Glomerular visceral epithelial cell (primary cell): Measurements from ENCODE around the gene NDC1.

Experiments used
- DNase-seq: peaks from one replicate; pipeline ENCODE4 v3.0.0-alpha.2; 2016; ENCODE audit errors: extremely low spot score

Gene NDC1

DNA sequence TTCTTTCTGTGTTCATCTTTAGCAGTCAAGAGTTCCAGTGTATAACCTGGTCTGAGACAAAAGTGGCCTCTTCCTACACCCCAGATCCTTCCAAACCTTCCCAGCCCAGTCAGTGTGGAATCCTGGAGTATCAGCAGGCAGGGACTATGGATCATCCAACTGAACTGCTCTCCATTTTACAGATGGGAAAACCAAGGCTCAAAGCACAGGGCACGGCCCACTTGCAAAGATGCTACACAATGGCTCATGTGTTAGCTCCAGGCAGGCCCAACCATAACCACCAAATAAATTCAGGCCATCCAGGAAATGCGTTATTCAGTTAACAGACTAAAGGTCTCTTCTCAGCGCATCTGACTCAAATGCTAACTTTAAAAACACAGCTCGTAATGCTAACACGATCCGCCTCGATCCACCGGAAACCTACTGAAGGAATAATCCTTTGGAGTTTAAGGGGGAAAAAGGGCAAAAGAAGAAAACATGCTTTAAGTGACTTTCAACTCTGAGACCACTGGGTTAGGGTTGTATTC, 106.3 kb downstream of the NDC1 start:
- DNase-seq: peak; percentile 65

DNA sequence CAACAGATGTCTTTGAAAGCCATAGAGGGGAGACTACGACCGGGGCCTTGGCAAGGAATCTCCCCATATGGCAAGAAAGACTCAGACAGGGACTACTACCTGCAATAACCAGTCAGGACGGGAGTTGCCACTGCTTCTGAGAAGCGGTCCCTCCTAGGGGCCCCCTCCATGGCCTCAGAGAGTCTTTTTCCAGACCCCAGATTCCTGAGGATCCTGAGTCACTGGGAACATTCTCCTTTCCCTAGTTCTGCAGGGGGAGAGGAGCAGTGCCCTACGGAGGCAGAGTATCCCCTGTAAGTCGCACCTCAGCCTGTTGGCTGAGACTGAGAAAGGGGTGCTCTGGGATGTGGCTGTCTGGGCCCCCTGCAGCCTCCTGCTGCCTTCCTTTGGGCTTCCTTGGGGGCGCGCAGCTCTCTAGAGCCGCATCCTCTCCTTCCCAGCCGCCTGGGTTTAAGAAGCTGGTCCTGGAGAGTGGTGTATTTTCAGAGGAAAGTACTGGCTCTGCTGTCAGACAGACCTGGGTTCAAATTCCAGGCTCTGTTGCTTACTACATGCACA, 107.0 kb downstream of the NDC1 start:
- DNase-seq: peak; percentile 30

DNA sequence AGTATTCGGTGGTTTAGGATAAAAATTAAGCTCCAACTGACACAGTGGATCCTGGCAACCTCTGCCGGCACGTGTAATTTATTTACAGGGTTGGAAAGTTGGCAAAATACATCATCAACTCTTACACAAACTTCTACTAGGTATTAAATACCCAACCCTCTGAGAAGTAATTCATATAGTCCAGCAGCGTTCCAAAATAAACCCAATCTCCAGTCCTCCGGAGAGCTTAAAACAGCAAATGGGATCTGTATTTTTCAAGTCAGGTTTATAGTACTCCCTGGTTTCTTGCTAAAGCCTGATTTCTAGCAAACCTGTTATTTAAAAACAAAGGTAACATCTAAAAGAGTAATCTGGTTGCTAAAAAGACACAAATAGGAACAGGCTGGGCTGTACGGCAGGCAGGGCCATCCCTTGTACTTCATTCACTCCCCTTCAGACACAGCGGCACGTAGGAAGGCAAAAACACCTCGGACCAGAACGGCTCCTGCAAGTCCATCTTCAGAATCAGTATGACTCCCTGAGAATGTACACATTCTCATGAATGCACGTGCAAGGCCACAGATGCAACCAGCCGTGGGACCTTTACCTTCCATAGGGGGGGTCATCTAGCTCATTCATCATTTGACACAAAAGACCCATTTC, 107.8 kb downstream of the NDC1 start:
- DNase-seq: peak; percentile 54

DNA sequence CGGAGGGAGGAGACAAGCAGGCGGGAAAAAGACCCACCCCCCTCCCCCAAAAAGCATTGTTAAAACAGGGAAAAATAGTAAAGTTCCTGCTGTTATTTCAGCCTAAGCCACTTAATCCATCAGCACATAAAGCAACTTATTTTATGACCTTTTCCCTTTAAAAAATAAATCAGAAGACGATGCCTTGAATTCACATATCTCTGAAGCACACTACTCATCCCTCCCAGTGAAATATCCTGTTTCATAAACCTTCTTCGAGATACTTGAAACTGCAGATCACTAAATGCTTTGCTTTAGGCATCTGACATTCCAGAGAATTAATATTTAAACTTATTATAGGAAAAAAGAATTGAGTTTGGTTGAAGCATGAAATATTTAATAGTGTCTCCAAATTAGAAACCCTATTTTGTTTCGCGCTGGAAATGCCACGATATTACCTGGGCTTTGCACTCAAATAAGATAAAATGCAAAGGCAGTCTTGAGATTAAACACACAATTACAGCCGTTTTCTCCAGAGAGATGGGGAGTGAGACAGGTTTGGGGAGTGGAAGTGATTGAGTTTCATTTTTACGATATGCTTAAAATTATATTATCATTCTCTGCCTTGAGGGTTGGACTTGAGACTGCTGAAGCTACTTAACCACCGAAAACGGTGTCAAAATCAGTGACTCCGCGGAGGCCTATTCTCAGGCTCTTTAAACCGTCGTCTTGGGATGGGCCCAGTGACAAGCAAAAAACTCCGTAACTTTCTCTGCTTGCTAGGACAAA, 108.5 kb downstream of the NDC1 start:
- peak; percentile 15 for DNase-seq

DNA sequence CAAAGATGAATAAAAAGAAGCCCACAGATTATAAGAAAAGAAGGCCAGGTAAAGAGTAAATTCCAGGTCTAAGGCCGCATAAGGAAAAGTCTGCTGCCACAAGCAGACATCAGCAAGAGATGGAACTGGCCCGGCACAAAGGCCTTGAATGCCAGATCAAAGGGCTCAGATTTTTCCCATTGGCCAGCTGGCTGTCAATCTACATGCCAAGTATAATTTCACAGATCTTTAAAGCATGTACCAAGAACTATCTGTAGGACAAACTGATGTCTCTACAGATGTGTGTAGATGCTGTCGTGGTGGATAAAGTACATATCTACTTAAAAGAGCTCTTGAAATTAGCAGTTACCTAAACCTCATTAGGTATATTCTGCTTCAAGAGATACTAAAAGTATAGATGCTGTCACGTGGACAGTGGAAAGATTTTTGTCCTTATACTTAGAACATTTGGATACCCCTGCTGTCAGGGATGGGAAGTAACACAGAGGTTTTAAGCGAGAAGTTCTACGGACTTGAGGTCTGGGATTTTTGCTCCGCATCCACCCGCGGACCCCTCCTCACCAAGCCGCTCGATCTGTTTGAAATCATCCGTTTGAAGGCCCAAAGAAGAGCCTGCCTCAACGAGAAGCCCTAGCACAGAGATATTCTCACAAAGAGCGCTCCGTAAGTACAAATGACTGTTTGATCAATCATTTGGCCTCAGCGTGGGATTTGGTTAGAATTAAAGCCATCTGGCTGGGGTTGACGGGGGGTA, 109.2 kb downstream of the NDC1 start:
- DNase-seq: no peak

DNA sequence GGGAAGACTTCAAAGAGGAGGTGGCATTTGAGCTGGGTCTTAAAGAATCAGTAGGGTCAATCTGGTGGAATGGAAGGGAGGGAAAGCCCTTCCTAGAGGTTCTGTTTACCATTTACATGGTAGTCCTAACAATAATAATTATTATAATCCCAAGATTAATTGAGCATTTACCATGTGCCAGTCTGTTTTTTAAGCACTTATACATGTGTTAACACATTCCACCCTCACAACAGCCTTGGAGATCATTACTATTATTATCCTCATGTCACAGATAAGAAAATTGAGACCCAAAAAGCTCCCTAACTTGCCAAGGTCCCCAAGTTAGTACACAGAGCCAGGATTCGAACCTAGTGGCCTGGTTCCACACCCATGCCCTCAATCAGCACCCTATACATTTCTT, 109.9 kb downstream of the NDC1 start:
- no peak for DNase-seq

DNA sequence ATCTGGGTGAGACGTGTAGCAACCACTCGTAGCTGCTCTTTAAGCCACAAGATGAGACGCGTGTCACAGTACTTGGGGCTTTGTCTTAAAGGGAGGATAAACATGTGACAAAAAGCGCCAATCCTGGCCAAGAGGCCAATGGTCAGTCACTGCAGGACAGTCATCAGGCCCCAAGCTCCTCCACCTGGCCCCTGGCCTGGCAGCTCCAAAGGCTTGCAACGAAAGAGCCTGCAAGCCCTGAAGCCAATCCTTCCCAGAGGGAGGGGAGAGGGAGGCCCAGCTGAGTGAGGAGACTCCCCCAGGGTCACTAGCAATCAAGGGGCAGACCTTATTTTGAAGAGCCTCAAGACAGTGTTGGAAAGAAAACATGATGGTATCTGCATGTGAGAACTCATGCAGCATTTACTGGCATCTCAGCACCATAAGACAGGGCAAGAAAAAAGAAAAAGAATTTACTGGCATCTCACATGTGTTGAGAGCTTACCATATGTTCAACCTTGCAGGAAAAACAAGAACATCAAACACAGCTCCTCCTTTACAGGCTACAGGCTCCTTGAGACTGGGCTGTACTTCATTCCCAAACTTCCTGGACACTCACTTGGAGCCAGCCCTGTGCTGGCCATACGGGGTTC, 110.5 kb downstream of the NDC1 start:
- no peak for DNase-seq

DNA sequence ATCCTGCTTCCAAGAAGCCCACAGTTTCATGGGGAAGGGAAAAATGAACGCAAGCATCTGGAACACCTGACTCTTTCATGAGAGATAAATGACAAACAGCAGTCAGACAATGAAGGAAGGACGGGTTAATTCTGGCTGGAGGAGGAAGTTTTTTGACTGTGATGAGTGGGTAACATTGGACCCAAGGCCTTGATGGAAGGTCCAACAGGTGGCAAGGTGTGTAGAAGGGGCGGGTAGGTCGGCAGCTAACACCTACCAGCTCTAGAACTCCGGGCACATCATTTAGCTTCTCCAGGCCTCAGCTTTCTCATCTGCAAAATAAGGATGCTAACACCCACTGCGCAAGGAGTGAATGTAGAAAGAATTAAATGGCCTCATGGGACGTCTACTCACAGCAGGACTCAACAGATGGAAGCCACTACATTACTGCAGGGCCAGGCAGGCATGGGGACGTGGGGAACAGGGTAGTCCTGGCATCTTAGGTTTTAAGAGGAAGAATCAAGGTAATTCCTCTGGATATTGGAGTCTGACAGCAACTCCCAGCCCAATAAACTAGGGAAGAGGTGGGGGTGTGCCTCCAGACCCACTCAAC, 112.0 kb downstream of the NDC1 start:
- no peak for DNase-seq

DNA sequence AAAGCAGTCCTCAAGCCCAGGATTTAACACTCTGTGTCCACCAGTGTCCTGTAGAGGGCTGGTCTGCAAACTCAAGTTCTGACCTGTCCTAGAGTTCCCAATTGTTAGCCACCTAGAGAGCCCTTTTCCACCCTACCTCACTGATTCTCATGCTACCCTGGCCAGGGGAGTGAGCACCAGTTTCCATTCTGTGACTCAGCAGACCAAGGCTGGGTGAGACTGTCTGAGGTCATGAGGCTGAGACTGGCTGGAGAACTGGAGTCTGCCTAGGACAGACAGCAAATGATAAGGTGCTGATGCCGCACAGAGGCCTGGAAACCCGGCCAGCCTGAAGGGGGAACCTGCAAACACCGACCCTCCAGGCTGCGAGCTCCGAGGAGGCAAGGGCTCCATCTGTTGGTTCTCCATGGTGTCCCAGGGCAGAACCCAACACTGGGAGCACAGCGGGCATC, 112.8 kb downstream of the NDC1 start:
- peak; percentile 58 for DNase-seq

DNA sequence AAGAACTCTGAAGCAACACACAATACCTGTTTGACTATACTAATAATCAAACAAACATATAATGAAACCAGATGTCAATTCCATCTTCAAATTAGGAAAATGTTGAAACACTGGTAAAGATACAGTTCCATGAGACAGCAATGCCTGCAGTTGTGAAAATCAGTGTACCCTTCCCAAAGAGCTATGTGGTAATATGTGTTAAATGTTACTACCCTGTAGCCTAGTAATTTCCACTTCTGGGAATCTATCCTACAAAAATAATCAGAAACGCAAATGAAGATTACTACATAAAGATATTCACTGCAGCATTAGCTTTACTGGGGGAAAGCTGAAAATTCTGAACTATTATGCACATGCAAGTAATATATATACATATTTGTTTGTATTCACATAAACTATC, 116.1 kb downstream of the NDC1 start:
- DNase-seq: no peak

DNA sequence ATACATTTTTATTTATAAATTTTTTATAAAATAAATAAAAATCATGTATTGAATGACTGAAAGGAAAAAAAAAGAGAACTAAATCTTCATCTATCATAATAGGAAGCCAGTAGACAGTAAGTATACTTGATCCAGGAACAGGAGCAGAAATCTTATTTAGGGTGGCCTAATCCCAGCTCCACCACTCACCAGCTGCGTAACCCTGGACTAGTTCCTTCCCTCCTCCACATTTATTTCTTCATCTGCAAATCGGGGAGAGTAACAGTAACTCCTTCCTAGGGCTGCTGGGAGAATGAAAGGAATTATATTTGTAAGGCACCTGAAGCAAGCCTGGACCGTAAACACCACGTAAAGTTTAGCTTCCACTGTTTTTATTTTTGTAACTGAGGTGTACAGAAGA, 117.0 kb downstream of the NDC1 start:
- no peak for DNase-seq

DNA sequence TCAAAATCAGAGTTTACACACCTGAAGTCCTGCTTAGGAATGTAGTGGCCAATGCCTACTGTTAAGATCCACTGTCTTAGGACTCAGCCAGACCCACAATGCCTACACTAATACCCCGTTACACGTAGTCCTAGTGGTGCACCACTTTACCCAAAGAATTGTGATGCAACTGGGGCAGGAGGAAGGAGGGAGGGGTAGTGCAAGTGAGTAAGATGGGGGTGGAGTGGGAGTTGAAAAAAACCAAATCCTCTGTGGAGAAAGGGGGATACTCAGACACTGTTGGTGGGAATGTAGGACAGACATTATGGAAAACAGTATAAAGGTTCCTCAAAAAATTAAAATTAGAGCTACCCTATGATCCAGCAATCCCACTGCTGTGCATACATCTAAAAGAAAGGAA, 118.6 kb downstream of the NDC1 start:
- DNase-seq: no peak

DNA sequence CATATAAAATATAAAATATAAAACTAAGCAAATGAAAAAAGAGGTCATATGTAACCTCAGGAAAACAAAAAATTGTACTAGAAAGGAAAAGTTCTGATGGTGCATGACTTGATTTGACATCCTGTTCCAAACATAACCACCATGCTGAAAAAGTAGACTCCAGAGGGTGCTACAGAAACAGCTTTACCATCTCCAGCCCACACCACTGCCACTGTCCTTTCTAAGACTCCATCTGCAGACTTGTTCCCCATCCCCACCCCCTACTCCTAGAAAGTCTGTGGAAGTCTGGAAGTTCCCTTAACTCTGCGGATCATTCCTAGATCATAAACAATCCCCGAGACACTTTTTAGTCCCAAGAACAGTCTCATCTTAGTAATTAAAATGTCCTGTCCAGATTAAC, 119.7 kb downstream of the NDC1 start:
- DNase-seq: no peak

DNA sequence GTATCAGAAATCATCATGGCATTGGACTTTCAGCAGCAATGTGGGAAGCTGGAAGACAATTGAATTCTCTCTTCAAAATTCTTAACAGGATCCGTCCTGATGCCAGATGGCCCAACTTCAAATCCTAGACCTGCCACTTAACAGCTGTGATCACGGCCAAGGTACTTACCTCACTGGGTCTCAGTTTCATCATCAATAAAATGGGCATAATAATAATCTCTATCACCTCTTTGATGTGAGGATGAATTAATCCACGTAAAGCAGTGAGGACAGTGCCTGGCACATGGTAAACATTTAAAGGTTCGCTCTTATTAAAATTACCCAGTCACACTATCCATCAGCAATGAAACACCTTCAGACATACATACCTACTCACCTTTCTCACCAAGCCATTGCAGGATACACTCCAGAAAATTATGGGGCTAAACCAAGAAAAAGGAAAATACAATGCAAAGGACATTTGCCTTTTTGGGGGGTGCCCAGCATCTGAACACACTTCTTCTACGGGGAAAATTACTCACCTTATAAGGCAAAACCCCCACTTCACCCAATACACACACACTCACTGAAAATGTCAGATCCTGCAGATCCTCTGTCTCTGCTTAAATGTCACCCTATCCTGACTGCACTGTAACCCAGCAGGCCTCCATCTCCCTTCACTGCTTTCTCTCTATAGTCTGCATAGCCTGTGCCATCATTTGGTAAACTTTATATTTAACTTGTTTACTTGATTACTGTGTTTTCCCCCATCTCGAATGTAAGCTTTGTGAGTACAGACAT, 120.9 kb downstream of the NDC1 start:
- no peak for DNase-seq

DNA sequence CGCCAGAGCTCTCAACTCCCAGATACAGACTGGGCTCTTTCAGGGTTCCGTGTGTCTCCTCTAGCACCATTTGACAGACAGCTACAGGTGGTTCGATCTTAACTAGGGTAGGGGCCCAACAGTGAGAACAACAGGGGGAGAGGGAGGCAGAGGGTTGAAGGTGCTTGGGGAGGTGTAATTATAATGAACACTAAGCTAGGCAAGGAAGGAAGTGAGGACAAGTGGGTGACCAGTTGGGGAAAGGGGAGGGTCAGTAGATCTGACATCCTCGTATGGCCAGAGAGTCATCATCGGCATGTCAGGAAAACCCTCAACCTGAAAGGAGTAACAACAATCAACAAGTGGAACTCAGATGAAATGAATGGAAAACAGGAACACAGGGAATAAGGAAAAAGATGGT, 121.9 kb downstream of the NDC1 start:
- DNase-seq: no peak

DNA sequence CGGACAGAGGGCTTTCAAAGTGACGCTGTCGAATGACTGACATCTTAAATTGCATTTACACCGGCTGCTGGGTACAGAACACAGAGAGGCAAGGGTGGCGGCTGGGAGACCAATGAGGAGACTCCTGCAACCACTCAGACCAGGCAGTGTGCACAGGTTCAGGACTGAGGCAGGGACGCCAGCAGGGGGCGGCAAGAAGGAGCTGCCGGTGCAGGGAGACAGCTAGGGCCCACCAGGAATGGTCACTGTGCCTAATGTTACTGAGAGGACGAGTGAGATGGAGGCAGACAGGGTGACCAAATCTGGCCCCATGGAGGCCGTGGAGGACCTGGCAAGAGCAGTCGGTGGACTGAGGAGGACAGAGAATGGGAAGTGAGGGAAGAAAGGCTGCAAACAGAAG, 122.6 kb downstream of the NDC1 start:
- no peak for DNase-seq
